K562 (cell line): ENCODE results near the gene NDOR1. TPM values are rescaled to one million over a fixed set of nuclear protein-coding genes. Genes with fewer than 3 reads are reported as not detected.

Experiments used
- ASH1L ChIP-seq: fragments of 450-650 bp; IDR thresholded peaks from 2 replicates; pipeline ENCODE4 v1.6.1; 2018; ENCODE audit warnings: borderline replicate concordance, mild to moderate bottlenecking, low read depth; ENCODE audit not compliant: partially characterized antibody
- CBFA2T2 ChIP-seq: fragments of 450-650 bp; conservative IDR thresholded peaks from 2 replicates; pipeline ENCODE4 v1.6.1; 2017; ENCODE audit warnings: mild to moderate bottlenecking
- ETV1 ChIP-seq: fragments of 450-650 bp; conservative IDR thresholded peaks from 2 replicates; pipeline ENCODE4 v1.6.1; 2016; ENCODE audit warnings: missing genetic modification characterization, control low read depth, low read depth, missing compliant biosample characterization
- FOXP4 ChIP-seq: sonication (generic); formaldehyde crosslinking; IDR thresholded peaks from 2 replicates; pipeline ENCODE4 v1.8.0; 2022; ENCODE audit warnings: mild to moderate bottlenecking, missing genetic modification reagents, borderline replicate concordance
- GTF2A2 ChIP-seq: IDR thresholded peaks from 2 replicates; pipeline ENCODE4 v1.6.1; 2016; ENCODE audit warnings: mild to moderate bottlenecking, missing genetic modification characterization, missing compliant biosample characterization
- IRF1 ChIP-seq: sonication (generic); formaldehyde crosslinking; IDR thresholded peaks from 2 replicates; pipeline ENCODE4 v1.8.0; 2022; ENCODE audit warnings: missing genetic modification reagents, mild to moderate bottlenecking, borderline replicate concordance
- NBN ChIP-seq: fragments of 450-650 bp; IDR thresholded peaks from 2 replicates; pipeline ENCODE4 v1.6.1; 2016; ENCODE audit warnings: low read depth, mild to moderate bottlenecking
- PKNOX1 ChIP-seq: fragments of 450-650 bp; IDR thresholded peaks from 2 replicates; pipeline ENCODE4 v1.6.1; 2016
- THRAP3 ChIP-seq: fragments of 450-650 bp; IDR thresholded peaks from 2 replicates; pipeline ENCODE4 v1.6.1; 2016; ENCODE audit warnings: mild to moderate bottlenecking, inconsistent platforms, borderline replicate concordance
- ZNF507 ChIP-seq: conservative IDR thresholded peaks from 2 replicates; pipeline ENCODE4 v1.6.1; 2017; ENCODE audit warnings: missing genetic modification characterization, missing compliant biosample characterization
- polyA plus RNA-seq, 8 experiments: library from polyadenylated mRNA; depleted of rRNA in 4 of 8; stranded (reverse) in 5 of 8; unstranded in 3 of 8; fragments of >200 nt; fragmentation: Nextera tagmentation in 2 of 8; fragmentation: Illumina TruSeq in 1 of 8; extraction: Ambion mirVana in 2 of 8; extraction: Trizol in 1 of 8; gene quantifications; 2 replicates each; pipeline versions ENCODE4 v1.2.1 to v1.2.3, GENCODE V29; 2011 to 2014; ENCODE audit warnings: inconsistent platforms in 1 of 8, missing spikeins in 1 of 8
- total RNA-seq, 7 experiments: library from RNA; depleted of rRNA in 6 of 7; stranded (reverse); fragments of >200 nt in 6 of 7; fragmentation: Illumina TruSeq in 2 of 7; extraction: Trizol in 2 of 7; gene quantifications; 2 replicates each; pipeline versions ENCODE4 v1.2.1 to v1.2.3, GENCODE V29; 2011 to 2021; ENCODE audit warnings: low replicate concordance in 1 of 7
- TF ChIP-seq, protein P1 (sequence below), 2 experiments: fragments of 450-650 bp; formaldehyde crosslinking in 1 of 2; IDR thresholded peaks; 2 replicates each; pipeline versions ENCODE4 v1.4.0 to v1.6.1; 2014 to 2020; ENCODE audit warnings: mild to moderate bottlenecking in 2 of 2, borderline replicate concordance in 1 of 2, low read depth in 1 of 2
- TF ChIP-seq, protein P2 (sequence below): fragments of 450-650 bp; formaldehyde crosslinking; IDR thresholded peaks from 2 replicates; pipeline ENCODE4 v1.4.0; 2022; ENCODE audit warnings: missing genetic modification characterization

Gene NDOR1
- total and polyA plus RNA-seq, 9 of the 15 experiments (the other 6 are each of a cell fraction or from before 2014, with no cell fraction given), result 0.06 to 36.9 (median 6.9) TPM

GRCh38 chr9:137205126-137206069 lies at the start of gene NDOR1, which contains the start of gene TMEM203 (continued):
- TF ChIP-seq FOXP4 (CRISPR knock-in tag), result peak; percentile 45; the same call in 1 of the 2 replicates
- TF ChIP-seq NBN, result no peak
- TF ChIP-seq IRF1 (CRISPR knock-in tag), result 0 out of 2 replicates have a peak, but pooled peaks have one; percentile 48
- TF ChIP-seq GTF2A2 (tag), result no peak
- no peak for TF ChIP-seq PKNOX1
- TF ChIP-seq, protein P1, sequence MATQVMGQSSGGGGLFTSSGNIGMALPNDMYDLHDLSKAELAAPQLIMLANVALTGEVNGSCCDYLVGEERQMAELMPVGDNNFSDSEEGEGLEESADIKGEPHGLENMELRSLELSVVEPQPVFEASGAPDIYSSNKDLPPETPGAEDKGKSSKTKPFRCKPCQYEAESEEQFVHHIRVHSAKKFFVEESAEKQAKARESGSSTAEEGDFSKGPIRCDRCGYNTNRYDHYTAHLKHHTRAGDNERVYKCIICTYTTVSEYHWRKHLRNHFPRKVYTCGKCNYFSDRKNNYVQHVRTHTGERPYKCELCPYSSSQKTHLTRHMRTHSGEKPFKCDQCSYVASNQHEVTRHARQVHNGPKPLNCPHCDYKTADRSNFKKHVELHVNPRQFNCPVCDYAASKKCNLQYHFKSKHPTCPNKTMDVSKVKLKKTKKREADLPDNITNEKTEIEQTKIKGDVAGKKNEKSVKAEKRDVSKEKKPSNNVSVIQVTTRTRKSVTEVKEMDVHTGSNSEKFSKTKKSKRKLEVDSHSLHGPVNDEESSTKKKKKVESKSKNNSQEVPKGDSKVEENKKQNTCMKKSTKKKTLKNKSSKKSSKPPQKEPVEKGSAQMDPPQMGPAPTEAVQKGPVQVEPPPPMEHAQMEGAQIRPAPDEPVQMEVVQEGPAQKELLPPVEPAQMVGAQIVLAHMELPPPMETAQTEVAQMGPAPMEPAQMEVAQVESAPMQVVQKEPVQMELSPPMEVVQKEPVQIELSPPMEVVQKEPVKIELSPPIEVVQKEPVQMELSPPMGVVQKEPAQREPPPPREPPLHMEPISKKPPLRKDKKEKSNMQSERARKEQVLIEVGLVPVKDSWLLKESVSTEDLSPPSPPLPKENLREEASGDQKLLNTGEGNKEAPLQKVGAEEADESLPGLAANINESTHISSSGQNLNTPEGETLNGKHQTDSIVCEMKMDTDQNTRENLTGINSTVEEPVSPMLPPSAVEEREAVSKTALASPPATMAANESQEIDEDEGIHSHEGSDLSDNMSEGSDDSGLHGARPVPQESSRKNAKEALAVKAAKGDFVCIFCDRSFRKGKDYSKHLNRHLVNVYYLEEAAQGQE (IDR thresholded peaks at IDR 0.05; ENCODE audit: borderline replicate concordance), result peak; percentile 33
- TF ChIP-seq, protein P1 (CRISPR knock-in tag; IDR thresholded peaks at IDR 0.05; ENCODE audit: low read depth), result peak; percentile 50
- no peak for TF ChIP-seq THRAP3
- TF ChIP-seq ASH1L, result no peak
- no peak for TF ChIP-seq ZNF507 (tag)
- TF ChIP-seq, protein P2, sequence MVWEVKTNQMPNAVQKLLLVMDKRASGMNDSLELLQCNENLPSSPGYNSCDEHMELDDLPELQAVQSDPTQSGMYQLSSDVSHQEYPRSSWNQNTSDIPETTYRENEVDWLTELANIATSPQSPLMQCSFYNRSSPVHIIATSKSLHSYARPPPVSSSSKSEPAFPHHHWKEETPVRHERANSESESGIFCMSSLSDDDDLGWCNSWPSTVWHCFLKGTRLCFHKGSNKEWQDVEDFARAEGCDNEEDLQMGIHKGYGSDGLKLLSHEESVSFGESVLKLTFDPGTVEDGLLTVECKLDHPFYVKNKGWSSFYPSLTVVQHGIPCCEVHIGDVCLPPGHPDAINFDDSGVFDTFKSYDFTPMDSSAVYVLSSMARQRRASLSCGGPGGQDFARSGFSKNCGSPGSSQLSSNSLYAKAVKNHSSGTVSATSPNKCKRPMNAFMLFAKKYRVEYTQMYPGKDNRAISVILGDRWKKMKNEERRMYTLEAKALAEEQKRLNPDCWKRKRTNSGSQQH (CRISPR knock-in tag), result no peak
- no peak for TF ChIP-seq CBFA2T2
- peak; percentile 71 for TF ChIP-seq ETV1 (tag)
